ENCODE results near the gene PCDHGA10.

DNA sequence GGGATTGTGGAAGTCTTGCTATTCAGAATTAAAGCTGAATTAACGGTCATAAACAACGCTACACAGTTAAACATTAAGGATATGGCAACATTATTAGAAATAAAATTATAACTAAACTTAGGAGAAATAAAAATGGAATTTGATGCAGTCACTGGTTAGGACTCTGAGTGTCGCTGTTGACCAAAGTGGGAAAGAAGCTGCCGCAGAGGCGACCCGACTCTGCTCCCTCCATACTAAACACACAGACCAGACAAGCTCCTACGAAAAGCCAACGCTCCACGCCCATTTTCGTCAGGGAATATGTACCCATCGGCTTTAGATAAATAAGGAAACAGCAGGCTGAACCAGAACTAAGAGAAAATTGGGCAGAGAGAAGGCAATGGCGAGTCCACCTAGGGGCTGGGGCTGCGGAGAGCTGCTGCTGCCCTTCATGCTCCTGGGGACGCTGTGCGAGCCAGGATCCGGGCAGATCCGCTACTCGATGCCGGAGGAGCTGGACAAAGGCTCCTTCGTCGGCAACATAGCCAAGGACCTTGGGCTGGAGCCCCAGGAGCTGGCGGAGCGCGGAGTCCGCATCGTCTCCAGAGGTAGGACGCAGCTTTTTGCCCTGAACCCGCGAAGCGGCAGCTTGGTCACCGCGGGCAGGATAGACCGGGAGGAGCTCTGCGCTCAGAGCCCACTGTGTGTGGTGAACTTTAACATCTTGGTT is 48.7 kb upstream of the PCDHGA10 start, which contains the start of gene PCDHGA5:
- TF ChIP-seq, protein P1, sequence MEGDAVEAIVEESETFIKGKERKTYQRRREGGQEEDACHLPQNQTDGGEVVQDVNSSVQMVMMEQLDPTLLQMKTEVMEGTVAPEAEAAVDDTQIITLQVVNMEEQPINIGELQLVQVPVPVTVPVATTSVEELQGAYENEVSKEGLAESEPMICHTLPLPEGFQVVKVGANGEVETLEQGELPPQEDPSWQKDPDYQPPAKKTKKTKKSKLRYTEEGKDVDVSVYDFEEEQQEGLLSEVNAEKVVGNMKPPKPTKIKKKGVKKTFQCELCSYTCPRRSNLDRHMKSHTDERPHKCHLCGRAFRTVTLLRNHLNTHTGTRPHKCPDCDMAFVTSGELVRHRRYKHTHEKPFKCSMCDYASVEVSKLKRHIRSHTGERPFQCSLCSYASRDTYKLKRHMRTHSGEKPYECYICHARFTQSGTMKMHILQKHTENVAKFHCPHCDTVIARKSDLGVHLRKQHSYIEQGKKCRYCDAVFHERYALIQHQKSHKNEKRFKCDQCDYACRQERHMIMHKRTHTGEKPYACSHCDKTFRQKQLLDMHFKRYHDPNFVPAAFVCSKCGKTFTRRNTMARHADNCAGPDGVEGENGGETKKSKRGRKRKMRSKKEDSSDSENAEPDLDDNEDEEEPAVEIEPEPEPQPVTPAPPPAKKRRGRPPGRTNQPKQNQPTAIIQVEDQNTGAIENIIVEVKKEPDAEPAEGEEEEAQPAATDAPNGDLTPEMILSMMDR (IDR thresholded peaks at IDR 0.05), result no peak
- no peak for TF ChIP-seq POLR2A (IDR thresholded peaks at IDR 0.05)
